LNCAP (cell line): ENCODE data around the gene FOXA2.

Experiments used
- CTCF ChIP-seq: fragments of 450-650 bp; IDR thresholded peaks from 2 replicates; pipeline ENCODE4 v1.5.1; 2017; ENCODE audit warnings: mild to moderate bottlenecking

FOXA2 gene

GRCh38 chr20:22548040-22548439 lies 36.3 kb downstream of the FOXA2 start:
- TF ChIP-seq CTCF = no peak

GRCh38 chr20:22546344-22546743 lies 38.0 kb downstream of the FOXA2 start:
- no peak for TF ChIP-seq CTCF

GRCh38 chr20:22545045-22545444 lies 39.3 kb downstream of the FOXA2 start:
- TF ChIP-seq CTCF = no peak

- no peak for TF ChIP-seq CTCF
Observed at GRCh38 chr20:22544462-22544861, 39.9 kb downstream of the FOXA2 start.

- TF ChIP-seq CTCF = no peak
Observed at GRCh38 chr20:22542427-22542826, 41.9 kb downstream of the FOXA2 start.

- TF ChIP-seq CTCF = no peak
Observed at GRCh38 chr20:22540832-22541231, 43.5 kb downstream of the FOXA2 start.

- no peak for TF ChIP-seq CTCF
Observed at GRCh38 chr20:22536956-22537756, 47.2 kb downstream of the FOXA2 start.
